ENCODE results near the gene PHACTR2.

PHACTR2 gene

DNA sequence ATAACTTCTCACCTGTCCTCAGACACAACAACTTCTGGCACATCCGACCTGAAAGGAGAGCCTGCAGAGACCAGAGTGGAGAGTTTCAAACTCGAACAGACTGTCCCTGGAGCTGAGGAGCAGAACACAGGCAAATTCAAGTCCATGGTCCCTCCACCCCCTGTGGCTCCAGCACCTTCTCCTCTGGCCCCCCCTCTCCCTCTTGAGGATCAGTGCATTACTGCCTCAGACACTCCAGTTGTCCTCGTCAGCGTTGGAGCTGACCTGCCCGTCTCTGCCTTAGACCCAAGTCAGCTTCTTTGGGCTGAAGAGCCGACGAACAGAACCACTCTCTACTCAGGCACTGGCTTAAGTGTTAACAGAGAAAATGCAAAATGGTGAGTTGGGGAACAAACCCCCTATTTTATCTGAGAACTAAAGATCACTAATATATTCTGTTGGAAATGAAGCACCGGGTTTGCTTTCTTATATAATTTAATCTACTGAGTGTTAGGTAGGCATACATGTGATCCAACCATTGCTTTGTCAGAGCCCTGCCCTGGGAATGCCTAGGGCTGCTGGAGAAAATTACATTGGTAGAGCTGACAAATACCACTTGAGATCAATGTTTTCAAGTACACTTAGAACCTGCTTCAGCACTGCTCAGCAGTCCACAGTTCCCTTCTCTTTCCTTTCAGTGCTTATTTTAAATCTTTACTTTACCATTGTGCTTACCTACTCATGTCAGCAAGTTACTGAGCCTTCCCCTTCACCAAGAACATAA lies 87.8 kb downstream of the PHACTR2 start:
- DNase-seq (ENCODE audit: low read depth) = no peak
- H3K4me3 ChIP-seq (ENCODE audit: low read depth, low read length) = no peak overlapping the region
- TF ChIP-seq, protein P1, sequence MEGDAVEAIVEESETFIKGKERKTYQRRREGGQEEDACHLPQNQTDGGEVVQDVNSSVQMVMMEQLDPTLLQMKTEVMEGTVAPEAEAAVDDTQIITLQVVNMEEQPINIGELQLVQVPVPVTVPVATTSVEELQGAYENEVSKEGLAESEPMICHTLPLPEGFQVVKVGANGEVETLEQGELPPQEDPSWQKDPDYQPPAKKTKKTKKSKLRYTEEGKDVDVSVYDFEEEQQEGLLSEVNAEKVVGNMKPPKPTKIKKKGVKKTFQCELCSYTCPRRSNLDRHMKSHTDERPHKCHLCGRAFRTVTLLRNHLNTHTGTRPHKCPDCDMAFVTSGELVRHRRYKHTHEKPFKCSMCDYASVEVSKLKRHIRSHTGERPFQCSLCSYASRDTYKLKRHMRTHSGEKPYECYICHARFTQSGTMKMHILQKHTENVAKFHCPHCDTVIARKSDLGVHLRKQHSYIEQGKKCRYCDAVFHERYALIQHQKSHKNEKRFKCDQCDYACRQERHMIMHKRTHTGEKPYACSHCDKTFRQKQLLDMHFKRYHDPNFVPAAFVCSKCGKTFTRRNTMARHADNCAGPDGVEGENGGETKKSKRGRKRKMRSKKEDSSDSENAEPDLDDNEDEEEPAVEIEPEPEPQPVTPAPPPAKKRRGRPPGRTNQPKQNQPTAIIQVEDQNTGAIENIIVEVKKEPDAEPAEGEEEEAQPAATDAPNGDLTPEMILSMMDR (IDR thresholded peaks at IDR 0.05; ENCODE audit: insufficient read depth, low read depth, low read length, missing control alignments) = no peak

DNA sequence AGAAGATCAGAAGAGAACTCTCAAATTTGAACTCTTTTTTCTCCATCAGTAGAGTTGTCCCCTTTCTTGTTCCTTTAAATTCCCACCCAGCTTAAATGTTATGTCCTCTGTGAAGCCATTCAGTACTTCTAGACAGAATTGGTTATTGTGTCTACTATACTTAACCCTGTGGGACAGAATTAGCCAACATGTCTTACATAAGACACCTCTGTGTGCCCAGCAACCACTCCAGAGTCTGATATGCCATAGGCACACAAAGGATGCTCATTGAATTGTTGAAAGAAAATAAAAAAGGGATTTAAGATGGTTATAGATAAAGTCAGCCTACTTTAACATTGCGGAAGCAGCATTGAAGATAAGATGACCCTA lies 88.4 kb downstream of the PHACTR2 start:
- TF ChIP-seq, protein P1 (IDR thresholded peaks at IDR 0.05; ENCODE audit: insufficient read depth, low read depth, low read length, missing control alignments) = no peak
- H3K4me3 ChIP-seq (ENCODE audit: low read depth, low read length) = no peak overlapping the region
- DNase-seq (ENCODE audit: low read depth) = no peak

DNA sequence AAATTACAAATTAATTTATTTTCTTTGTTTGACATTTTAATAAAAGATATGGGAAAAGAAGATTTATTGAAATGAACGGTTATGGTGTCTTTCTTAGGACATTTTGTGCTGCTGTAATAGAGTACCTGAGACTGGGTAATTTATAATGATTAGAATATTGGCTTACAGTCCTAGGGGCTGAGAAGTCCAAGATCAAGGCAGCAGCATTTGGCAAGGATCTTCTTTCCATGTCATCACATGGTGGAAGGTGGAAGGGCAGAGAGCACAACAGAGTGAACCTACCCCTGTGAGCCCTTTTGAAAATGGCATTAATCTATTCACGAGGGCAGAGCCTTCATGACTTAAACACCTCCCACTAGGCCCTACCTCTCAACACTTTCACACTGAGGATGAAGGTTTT lies 89.7 kb downstream of the PHACTR2 start:
- TF ChIP-seq, protein P1 (IDR thresholded peaks at IDR 0.05; ENCODE audit: insufficient read depth, low read depth, low read length, missing control alignments) = no peak
- no peak for DNase-seq (ENCODE audit: low read depth)
- no peak overlapping the region for H3K4me3 ChIP-seq (ENCODE audit: low read depth, low read length)

DNA sequence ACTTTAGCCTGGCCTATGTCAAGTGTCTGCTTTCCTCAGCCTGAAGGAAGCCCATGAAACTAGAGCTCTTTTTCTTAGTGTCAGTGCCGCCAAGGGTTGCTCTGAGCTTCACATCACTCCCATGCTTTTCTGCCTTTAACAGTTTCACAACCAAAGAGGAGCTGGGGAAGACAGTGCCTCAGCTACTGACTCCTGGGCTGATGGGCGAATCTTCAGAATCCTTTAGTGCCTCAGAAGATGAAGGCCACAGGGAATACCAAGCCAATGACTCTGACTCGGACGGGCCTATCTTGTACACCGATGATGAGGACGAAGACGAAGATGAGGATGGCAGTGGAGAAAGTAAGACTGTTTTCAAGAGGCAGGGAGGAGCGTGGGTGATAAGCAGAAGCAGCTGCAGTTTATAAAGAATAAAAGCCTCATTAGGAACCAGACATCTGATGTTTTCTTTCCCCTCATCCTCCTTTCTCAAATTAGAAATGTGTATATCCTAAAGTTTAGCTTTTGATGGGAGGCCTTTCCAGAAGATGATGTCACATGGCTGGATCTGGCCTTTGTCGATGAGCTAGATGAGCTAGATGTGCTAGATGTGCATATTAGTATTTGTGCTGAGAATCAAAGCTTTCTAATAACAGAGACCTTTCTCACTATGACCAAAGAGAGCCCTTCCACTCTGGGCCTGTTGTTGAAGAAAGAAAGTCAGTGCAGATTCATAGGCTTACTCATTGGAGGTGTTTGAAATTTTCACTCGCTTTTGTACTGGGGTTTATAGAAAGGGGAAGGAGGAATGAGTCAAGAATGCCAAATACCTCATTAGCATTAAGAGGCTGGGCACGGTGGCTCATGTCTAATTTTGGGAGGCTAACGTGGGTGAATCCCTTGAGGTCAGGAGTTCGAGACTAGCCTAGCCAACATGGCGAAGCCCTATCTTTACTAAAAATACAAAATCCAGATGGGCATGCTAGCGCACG lies 94.6 kb downstream of the PHACTR2 start:
- no peak for DNase-seq (ENCODE audit: low read depth)
- no peak overlapping the region for H3K4me3 ChIP-seq (ENCODE audit: low read depth, low read length)
- TF ChIP-seq, protein P1 (IDR thresholded peaks at IDR 0.05; ENCODE audit: insufficient read depth, low read depth, low read length, missing control alignments) = no peak

DNA sequence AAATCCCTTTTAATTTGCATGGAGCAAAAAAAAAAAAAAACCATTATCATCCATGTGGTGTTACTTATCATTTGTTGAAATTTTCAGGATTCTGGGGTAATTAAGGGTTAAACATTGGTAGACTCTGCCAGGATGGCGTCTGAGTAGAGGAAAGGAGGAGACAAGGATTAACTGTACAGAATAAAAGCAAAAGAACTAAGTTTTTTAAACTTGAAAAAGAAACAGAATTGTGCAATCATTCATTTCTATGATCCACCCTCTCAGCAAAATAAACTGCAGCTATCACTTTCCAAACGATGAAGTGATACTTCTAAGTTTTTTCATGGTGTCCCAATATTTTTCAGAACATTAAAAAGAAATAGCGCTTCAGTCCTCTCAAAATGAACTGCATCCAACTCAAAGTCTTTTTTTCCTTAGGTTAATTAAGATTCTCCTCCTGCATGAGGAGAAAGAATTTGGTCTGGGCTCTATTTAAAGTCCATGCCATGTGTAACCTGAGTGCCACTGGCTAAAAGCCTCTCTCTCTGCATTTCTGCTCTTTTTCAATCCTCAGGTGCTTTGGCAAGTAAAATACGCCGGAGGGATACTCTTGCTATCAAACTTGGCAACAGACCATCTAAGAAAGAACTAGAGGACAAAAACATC lies 95.9 kb downstream of the PHACTR2 start:
- DNase-seq (ENCODE audit: low read depth) = no peak

DNA sequence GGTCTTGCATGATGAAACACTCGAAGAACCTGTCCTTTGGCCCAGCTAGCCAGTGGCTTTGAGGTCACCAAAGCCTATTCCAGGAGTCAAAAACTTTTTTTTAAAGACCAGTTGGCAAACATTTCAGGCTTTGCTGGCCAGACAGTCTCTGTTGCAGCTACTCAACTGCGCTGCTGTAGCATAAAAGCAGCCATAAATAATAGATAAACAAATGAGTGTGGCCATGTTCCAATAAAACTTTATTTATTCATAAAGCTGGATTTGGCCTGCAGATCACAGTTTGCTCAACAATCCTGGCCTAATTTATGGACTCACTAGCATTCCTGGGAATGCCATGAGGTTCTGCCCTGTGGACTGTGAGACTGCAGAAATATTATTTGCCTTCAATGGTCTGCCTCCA lies 96.6 kb downstream of the PHACTR2 start:
- DNase-seq (ENCODE audit: low read depth) = no peak
- H3K4me3 ChIP-seq (ENCODE audit: low read depth, low read length) = no peak overlapping the region
- TF ChIP-seq, protein P1 (IDR thresholded peaks at IDR 0.05; ENCODE audit: insufficient read depth, low read depth, low read length, missing control alignments) = no peak

More for the DNA sequence above, 95.9 kb downstream of the PHACTR2 start:
- TF ChIP-seq, protein P1 (IDR thresholded peaks at IDR 0.05; ENCODE audit: insufficient read depth, low read depth, low read length, missing control alignments) = no peak
- H3K4me3 ChIP-seq (ENCODE audit: low read depth, low read length) = no peak overlapping the region
